GM19438 (cell line): ENCODE measurements around the gene ZMIZ1.

Experiments
- ATAC-seq: cut with Tn5 transposase; IDR thresholded peaks from one replicate; pipeline ENCODE4 v1.9.1; 2021; ENCODE audit warnings: low read depth; ENCODE audit not compliant: unreplicated experiment

The ZMIZ1 gene

GRCh38 chr10:79130846-79131245, 62.1 kb downstream of the ZMIZ1 start:
- ATAC-seq: no peak

GRCh38 chr10:79131836-79132631, 63.3 kb downstream of the ZMIZ1 start:
- no peak for ATAC-seq

- ATAC-seq: no peak
Measured at GRCh38 chr10:79132681-79133381, 64.1 kb downstream of the ZMIZ1 start.

- no peak for ATAC-seq
Measured at GRCh38 chr10:79133416-79133815, 64.7 kb downstream of the ZMIZ1 start.

- no peak for ATAC-seq
Measured at GRCh38 chr10:79135790-79136189, 67.0 kb downstream of the ZMIZ1 start.

- no peak for ATAC-seq
Measured at GRCh38 chr10:79136236-79137005, 67.7 kb downstream of the ZMIZ1 start.

GRCh38 chr10:79137300-79137756, 68.6 kb downstream of the ZMIZ1 start:
- peak; percentile 39 for ATAC-seq

GRCh38 chr10:79137826-79138225, 69.1 kb downstream of the ZMIZ1 start:
- peak; percentile 85 for ATAC-seq

GRCh38 chr10:79138449-79139123, 69.8 kb downstream of the ZMIZ1 start:
- no peak for ATAC-seq

GRCh38 chr10:79139124-79139835, 70.5 kb downstream of the ZMIZ1 start:
- no peak for ATAC-seq

- ATAC-seq: no peak
Measured at GRCh38 chr10:79140085-79140793, 71.5 kb downstream of the ZMIZ1 start.

GRCh38 chr10:79140855-79141254, 72.1 kb downstream of the ZMIZ1 start:
- ATAC-seq: no peak

GRCh38 chr10:79142064-79142491, 73.3 kb downstream of the ZMIZ1 start:
- ATAC-seq: no peak

GRCh38 chr10:79142522-79143309, 74.0 kb downstream of the ZMIZ1 start:
- no peak for ATAC-seq

- ATAC-seq: no peak
Measured at GRCh38 chr10:79143879-79144278, 75.1 kb downstream of the ZMIZ1 start.

GRCh38 chr10:79144351-79145173, 75.8 kb downstream of the ZMIZ1 start:
- no peak for ATAC-seq

- no peak for ATAC-seq
Measured at GRCh38 chr10:79145174-79145483, 76.4 kb downstream of the ZMIZ1 start.
